ENCODE measurements around the gene KCNN3.

DNA sequence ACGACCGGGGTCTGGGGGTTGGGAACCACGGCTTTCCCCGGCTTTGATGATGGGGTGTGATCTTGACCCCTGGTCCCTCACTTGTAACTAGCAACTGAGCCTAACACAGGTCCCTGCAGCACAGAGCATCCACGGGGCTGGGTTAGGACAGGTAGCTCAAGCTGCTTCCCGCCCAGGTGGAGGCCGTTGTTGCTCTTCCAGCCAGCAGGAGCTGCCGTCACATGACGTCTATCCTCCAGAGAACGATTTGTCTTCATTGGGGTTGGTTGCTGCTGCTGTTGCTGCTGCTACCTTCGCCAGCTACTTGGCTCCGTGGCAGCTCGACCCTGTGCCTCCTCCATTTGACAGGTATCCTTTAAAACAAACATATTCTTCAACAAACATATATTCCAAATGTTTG lies 187.8 kb downstream of the KCNN3 start:
- TF ChIP-seq, protein P1, sequence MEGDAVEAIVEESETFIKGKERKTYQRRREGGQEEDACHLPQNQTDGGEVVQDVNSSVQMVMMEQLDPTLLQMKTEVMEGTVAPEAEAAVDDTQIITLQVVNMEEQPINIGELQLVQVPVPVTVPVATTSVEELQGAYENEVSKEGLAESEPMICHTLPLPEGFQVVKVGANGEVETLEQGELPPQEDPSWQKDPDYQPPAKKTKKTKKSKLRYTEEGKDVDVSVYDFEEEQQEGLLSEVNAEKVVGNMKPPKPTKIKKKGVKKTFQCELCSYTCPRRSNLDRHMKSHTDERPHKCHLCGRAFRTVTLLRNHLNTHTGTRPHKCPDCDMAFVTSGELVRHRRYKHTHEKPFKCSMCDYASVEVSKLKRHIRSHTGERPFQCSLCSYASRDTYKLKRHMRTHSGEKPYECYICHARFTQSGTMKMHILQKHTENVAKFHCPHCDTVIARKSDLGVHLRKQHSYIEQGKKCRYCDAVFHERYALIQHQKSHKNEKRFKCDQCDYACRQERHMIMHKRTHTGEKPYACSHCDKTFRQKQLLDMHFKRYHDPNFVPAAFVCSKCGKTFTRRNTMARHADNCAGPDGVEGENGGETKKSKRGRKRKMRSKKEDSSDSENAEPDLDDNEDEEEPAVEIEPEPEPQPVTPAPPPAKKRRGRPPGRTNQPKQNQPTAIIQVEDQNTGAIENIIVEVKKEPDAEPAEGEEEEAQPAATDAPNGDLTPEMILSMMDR (IDR thresholded peaks at IDR 0.05): no peak
- TF ChIP-seq EZH2phosphoT487 (IDR thresholded peaks at IDR 0.05): no peak
- no peak for TF ChIP-seq EZH2 (IDR thresholded peaks at IDR 0.05)
